ENCODE measurements around the gene GJB5.
"Not testable (repeated sequence)": the region's sequence is repeated elsewhere in the genome, so short reads cannot be mapped to it uniquely, and the experiment has no call there.

The GJB5 gene

GRCh38 chr1:34746101-34746500 is 8.7 kb upstream of the GJB5 start:
- DNase-seq = no peak

DNA sequence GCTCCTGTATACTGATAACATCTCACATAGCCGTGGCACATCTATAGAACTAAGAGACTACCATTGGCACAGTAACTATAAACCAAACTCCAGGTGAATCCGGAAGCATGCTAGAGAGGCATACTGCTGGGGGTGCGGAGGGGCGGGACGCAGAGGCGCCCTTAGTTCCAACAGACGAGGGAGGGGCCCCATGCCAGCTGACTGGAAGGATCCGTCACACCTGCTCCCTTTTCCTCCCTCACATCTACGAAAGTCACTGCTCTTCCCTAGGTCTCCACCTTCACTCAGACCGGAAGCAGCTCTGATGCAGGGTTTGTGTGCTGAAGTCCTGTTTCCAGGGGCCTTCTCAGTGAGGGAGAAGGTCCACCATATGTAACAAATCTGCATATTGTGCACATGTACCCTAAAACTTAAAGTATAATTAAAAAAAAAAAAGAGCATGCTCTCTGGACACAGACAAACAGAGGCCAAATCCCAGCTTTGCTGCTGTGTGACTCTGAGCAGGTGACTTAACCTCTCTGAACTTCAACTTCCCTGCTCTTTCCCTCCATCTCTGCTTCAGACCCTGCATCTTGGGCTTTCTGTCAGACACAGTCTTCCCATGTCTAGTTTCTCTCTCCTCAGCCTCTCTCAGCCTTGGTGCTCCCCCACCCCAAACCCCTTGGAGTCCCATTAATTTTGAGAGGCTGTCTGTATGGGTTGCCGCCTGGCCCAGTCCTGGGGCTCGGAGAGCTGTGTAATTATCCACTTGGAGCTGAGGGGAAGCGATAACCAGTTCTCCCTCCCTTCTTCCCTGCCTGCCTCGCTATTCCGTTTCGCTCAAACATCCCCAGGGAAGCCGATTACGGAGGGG is 7.8 kb upstream of the GJB5 start:
- no peak for DNase-seq

- DNase-seq = no peak
Observed at GRCh38 chr1:34747638-34747941, 7.3 kb upstream of the GJB5 start.

DNA sequence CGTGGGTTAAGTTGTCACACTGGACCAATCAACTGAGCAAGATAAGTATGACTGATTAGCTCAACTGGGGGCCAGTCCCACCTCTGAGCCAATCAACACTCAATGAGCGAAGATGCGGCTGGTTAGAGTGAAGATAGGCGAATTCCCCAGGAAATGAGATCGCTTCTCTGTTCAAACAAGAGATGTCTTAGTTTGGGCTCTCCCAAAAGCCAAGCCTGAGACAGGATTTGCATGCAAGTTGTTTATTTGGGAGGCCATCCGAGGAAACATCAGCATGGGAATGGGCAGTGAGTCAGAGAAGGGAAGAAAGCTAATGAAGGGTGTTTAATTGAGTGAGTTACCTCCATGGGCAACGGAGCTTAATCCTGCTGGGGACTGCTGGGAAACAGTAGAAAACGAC is 4.9 kb upstream of the GJB5 start:
- DNase-seq = no peak

DNA sequence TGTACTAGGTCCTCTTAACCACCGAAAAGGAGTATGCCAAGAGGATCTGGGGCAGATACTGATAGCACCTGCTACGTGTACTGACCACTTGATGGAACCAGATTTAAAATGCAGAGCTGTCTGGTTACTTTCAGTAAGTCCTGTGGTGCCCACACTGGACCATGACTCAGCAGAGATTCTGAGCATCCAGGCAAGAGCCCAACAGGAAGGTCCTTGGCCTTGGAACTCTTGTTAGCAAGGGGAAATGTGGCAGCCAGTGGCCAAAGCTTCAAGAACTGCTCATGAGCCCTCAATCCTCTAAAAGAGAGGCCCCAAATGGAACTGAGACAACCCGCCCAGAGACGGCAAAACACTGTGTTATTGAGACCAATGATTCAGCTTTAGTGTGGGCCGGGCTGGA is 4.2 kb upstream of the GJB5 start:
- no peak for DNase-seq

GRCh38 chr1:34753163-34753562 is 1.7 kb upstream of the GJB5 start:
- DNase-seq = no peak

DNA sequence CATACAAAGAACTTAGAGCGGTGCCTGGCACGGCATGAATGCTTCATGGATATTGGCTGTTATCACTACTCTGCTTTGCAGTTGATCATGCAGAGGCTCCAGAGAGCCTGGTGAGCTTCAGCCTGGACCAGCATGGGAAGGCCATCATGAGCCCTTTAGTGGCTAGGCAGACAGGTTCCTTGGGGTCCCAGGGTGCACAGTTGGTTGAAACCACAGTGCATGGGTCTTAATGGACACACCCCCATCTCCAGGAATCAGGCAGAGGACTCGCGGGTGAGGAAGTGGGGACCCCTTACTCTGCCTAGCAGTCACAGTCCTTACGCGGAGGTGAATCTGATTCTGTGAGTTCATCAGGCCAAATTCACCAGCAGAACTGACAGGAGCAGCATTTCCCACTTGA is 1.1 kb downstream of the GJB5 start:
- no peak for DNase-seq

DNA sequence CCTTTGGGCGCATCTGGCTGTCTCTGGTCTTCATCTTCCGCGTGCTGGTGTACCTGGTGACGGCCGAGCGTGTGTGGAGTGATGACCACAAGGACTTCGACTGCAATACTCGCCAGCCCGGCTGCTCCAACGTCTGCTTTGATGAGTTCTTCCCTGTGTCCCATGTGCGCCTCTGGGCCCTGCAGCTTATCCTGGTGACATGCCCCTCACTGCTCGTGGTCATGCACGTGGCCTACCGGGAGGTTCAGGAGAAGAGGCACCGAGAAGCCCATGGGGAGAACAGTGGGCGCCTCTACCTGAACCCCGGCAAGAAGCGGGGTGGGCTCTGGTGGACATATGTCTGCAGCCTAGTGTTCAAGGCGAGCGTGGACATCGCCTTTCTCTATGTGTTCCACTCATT is 2.5 kb downstream of the GJB5 start:
- DNase-seq = no peak

GRCh38 chr1:34758751-34759150 is 3.9 kb downstream of the GJB5 start:
- DNase-seq = no peak

GRCh38 chr1:34759503-34760357 is 4.9 kb downstream of the GJB5 start, which contains the start of gene GJB4:
Gene GJB4, plus strand, starts transcription at chr1:34759740. Its CDS starts 1,515 bp downstream, at chr1:34761255.
- no peak for DNase-seq

GRCh38 chr1:34761176-34761761 is 6.4 kb downstream of the GJB5 start:
- no peak for DNase-seq

DNA sequence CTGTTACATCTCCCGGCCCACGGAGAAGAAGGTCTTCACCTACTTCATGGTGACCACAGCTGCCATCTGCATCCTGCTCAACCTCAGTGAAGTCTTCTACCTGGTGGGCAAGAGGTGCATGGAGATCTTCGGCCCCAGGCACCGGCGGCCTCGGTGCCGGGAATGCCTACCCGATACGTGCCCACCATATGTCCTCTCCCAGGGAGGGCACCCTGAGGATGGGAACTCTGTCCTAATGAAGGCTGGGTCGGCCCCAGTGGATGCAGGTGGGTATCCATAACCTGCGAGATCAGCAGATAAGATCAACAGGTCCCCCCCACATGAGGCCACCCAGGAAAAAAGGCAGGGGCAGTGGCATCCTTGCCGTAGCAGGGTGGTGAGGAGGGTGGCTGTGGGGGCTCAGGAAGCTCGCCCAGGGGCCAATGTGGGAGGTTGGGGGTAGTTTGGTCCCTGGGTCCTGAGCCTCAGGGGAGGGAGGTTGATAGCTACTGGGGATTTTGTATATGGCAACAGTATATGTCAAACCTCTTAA is 7.0 kb downstream of the GJB5 start:
- DNase-seq = no peak

DNA sequence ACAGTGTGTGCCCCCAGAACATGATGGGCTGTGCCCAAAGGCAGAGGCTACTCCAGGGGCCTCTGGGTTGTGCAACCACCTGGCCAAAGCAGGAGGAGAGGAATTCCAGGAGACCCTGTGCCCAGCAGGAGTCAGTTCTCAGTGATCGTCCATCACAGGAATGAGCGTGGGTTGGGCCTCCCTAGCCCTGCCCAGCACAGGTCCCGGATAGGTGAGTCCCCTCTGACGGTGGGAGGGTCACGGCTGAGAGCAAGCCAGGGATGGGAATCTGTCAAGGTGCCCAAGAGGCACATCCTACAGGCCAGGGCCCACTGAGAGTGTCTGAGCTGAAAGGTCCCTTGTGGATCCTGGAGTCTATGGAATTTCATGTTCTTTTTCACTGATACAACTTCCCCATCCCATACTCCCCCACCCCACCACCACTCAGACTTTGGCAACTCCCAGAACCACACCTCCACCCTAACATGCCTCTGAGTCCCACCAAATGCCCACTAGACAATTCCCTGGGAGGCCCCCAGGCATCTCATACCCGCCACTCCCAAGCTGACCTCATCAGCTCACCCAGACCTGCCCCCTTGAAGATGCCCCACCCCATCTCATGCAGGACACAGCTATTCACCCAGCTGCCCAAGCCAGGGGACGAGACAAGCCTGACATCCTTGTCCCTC is 7.8 kb downstream of the GJB5 start:
- DNase-seq = no peak

GRCh38 chr1:34763142-34763781 is 8.4 kb downstream of the GJB5 start:
- no peak for DNase-seq

GRCh38 chr1:34768856-34769255 is 14.0 kb downstream of the GJB5 start:
- DNase-seq = no peak

DNA sequence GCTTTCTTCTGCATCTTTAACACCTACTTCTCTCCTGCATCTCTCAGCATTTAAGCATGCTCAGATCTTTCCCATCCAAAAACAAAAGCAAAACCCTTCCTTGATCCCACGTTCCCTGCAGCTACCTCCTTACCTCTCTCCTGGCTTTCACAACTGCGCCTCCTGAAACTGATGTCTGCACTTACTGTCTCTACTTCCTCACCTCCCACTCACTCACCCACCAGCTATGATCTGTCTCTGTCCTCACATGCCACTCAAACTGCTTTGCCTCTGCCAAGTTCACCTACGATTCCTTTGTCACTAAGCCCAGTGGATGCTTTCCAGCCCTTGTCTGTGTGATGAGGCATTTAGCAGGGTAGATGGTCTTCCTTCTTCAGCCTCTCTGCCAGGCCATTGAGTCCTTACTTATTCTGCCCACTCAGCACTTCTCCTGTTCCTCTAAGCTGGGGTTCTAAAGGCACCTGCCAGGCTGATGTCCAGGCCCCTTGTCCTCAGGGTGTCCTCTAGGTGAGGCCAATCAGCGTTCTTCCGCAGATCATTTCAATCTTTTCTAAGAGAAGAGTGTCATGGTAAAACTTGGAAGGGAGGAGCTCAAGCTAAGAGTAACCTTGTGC is 16.2 kb downstream of the GJB5 start:
- DNase-seq = no peak

DNA sequence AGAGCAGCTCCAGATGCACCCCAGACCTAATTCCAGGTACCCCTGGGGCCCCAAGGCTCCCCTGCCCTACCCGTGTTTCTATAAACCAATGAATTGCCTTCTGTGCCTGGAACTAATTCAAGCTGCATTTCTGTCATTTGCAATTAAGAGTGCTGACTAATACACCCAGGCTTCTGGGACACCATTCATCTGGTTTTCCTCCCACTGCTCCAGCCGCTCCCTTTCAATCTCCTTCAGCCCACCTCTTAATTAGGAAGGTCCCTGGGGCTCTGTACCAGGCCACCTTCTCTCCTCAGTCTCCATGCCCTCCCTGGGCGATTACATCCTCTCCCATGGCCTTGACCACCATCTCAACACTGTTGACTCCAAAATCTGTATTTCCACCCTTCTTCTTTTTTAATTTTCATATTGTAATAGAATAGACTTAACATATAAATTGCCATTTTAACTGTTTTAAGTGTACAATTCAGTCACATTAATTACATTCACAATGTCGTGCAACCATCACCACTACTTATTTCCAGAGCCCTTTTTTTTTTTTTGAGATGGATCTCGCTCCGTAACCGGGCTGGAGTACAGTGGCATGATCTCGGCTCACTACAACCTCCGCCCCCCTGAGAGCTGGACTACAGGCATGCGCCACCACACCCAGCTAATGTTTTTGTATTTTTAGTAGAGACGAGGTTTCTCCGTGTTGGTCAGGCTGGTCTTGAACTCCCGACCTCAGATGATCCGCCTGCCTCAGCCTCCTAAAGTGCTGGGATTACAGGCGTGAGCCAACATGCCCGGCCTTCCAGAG is 16.9 kb downstream of the GJB5 start:
- DNase-seq = no peak

GRCh38 chr1:34773114-34773513 is 18.3 kb downstream of the GJB5 start:
- not testable (repeated sequence) for DNase-seq

- DNase-seq = no peak
Observed at GRCh38 chr1:34774957-34775356, 20.1 kb downstream of the GJB5 start.

- DNase-seq = no peak
Observed at GRCh38 chr1:34776911-34777310, 22.1 kb downstream of the GJB5 start.

Measured in NCI-H2029 (cell line).